SJCRH30 (cell line): Measurements from ENCODE around the gene GALNT7. TPM values are rescaled to one million over a fixed set of nuclear protein-coding genes. Genes with fewer than 3 reads are reported as not detected.

Experiments used
- DNase-seq, 2 experiments: peaks; one replicate each; pipeline ENCODE4 v3.0.0-alpha.2; 2015 to 2020
- H3K27ac ChIP-seq: fragments of 250-450 bp; sonication (Bioruptor Pico); 2 replicates; pipeline ENCODE4 v1.5.1; 2020; ENCODE audit warnings: mild to moderate bottlenecking, moderate library complexity
- H3K27me3 ChIP-seq: fragments of 250-450 bp; sonication (Bioruptor Pico); 2 replicates; pipeline ENCODE4 v1.5.1; 2020; ENCODE audit warnings: mild to moderate bottlenecking, moderate library complexity
- H3K36me3 ChIP-seq: fragments of 250-450 bp; sonication (Bioruptor Pico); 2 replicates; pipeline ENCODE4 v1.5.1; 2020; ENCODE audit warnings: mild to moderate bottlenecking, moderate library complexity
- H3K4me1 ChIP-seq: fragments of 250-450 bp; sonication (Bioruptor Pico); 2 replicates; pipeline ENCODE4 v1.5.1; 2020; ENCODE audit warnings: mild to moderate bottlenecking, moderate library complexity
- H3K4me3 ChIP-seq: fragments of 250-450 bp; sonication (Bioruptor Pico); 2 replicates; pipeline ENCODE4 v1.5.1; 2020; ENCODE audit warnings: mild to moderate bottlenecking, moderate library complexity
- H3K9me3 ChIP-seq: fragments of 250-450 bp; sonication (Bioruptor Pico); replicated peaks from 2 replicates; pipeline ENCODE4 v1.5.1; 2020; ENCODE audit warnings: mild to moderate bottlenecking, moderate library complexity
- total RNA-seq: library from RNA; depleted of rRNA; stranded (reverse); fragments of >200 nt; shearing (Covaris generic); gene quantifications from 2 replicates; pipeline ENCODE4 v1.2.3, GENCODE V29; 2014

GALNT7 gene
- total RNA-seq, 1 experiment from 2014 or later, result 48.4 TPM

DNA sequence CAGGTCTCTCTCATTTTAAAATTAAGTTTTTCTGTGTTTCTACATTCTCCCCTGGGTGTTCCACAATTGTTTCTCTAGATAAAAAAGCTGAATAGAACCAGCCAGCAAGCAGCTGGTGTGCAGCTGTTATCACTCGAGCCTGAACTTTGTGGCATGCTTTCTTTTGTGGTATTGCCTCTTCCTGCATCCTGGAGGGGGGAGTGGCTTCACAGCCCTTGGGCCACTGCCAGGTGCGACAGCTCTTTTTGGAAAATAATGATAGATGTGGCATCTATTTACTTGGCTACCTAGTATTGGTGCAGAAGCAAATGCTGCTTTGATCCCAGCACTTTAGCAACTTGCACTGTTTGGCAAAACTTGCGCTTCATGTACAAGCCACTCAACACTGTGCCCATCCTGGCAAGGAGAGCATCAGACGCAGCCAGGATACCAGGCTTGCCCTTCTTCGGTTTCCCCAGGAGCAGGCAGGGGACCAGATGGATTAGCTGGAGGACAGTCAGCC is 96.1 kb downstream of the GALNT7 start:
- DNase-seq, result peak; percentile 83 to 91
- Histone ChIP-seq H3K4me3 (peak overlapping the region; percentile 31), H3K27me3 (no peaks in the 10 kb centered on the region), H3K4me1 (peaks cover 20% of the 10 kb centered on the region), H3K9me3 (no peaks in the 10 kb centered on the region), H3K36me3 (no peaks in the 10 kb centered on the region), H3K27ac (peak overlapping the region; percentile 82)

DNA sequence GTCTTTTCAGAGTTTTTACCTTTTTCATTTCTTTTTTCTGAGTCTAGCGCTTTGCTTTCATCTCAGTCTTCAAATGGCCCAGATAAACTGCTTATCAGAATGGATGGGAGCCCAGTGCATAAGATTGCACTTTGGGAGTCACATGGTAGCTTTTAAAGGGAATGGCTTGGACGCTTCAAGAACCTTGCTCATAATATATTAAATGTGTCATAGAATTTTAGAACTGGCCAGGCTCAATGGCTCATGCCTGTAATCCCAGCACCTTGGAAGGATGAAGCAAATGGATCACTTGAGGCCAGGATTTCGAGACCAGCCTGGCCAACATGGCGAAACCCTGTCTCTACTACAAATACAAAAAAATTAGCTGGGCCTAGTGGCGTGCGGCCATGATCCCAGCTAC is 97.1 kb downstream of the GALNT7 start:
- Histone ChIP-seq H3K36me3 (no peaks in the 10 kb centered on the region), H3K4me1 (peaks cover 21% of the 10 kb centered on the region), H3K27me3 (no peaks in the 10 kb centered on the region), H3K4me3 (no peak overlapping the region), H3K27ac (no peak overlapping the region), H3K9me3 (no peaks in the 10 kb centered on the region)
- no peak for DNase-seq

DNA sequence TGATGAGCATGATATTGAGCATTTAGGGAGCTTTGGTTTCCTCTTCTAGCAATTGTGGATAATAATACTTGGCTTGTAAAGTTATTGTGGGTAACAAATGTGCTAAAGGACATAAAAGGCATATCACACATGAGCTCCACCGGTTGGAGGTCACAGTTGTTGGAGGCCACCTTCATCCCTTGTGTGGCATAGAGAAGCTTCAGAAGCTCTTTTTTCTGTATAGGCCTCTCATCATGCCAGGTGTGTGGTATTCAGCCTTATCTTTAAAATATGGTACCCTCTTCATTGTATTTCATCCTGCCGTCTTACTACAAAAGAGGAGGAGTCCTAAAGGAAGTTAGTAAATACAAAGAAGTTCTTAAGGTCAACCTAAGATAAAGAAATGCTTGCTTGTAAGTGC is 99.1 kb downstream of the GALNT7 start:
- no peaks in the 10 kb centered on the region for H3K36me3 ChIP-seq
- DNase-seq, result no peak
- no peaks in the 10 kb centered on the region for H3K9me3 ChIP-seq
- peaks cover 25% of the 10 kb centered on the region for H3K4me1 ChIP-seq
- no peaks in the 10 kb centered on the region for H3K27me3 ChIP-seq
- H3K4me3 ChIP-seq, result no peak overlapping the region
- no peak overlapping the region for H3K27ac ChIP-seq

DNA sequence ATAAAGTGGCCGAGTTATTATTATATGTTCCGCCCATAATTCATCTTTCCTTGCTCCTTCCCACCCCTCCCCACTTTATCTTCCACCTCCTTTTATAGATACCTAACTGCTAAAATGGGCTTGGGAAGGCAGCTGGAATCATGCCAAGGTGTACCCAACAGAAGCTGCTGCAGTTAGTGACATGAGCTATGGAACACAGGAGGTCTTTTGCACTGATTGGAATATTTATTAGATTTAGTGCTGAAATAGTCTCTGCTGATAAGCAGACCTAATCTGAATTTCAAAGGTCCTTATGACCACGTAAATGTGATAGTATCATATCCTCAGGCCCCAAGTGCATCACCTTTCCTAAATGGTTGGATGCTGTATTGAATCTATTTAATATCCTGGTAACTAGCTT is 100.7 kb downstream of the GALNT7 start:
- peaks cover 14% of the 10 kb centered on the region for H3K4me1 ChIP-seq
- no peak overlapping the region for H3K4me3 ChIP-seq
- DNase-seq, result no peak
- H3K36me3 ChIP-seq, result no peaks in the 10 kb centered on the region
- H3K9me3 ChIP-seq, result no peaks in the 10 kb centered on the region
- H3K27me3 ChIP-seq, result no peaks in the 10 kb centered on the region
- H3K27ac ChIP-seq, result no peak overlapping the region

DNA sequence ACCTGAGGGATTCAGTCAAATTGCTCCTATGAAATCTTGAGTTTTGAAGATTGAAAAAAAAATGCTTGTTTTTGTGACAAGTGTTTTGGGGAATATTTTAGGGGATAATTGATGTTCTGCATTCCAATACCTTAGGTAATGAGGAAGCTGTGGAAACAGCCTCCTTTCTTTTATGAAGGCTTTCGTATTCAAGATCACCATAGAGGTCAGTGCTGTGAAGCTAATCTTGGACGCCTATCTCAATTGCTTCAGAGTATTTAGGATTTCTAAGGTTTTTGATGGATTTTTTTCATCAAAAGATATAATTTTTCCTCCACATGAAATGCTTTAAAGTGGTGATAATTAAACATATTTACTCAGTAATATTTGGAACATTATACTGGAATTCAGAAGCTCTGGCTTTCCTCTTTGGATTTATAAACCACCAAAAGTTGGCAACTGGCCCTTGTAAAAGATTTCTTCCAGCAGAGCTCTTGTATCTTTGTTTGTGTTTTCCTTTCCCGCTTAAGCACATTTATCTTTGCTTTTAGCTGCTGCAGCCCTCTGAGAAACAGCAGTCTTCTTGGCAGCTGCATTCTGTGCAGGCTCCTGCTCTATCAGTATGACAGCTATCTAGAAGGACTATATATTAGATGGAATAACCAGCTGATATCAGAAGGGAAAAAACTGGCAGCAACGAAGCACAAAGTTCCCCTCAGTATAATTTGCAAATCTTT is 101.9 kb downstream of the GALNT7 start:
- H3K27me3 ChIP-seq, result no peaks in the 10 kb centered on the region
- peaks cover 5% of the 10 kb centered on the region for H3K4me1 ChIP-seq
- H3K36me3 ChIP-seq, result no peaks in the 10 kb centered on the region
- no peak overlapping the region for H3K4me3 ChIP-seq
- peak; percentile 27 to 58 for DNase-seq
- H3K9me3 ChIP-seq, result no peaks in the 10 kb centered on the region
- no peak overlapping the region for H3K27ac ChIP-seq

DNA sequence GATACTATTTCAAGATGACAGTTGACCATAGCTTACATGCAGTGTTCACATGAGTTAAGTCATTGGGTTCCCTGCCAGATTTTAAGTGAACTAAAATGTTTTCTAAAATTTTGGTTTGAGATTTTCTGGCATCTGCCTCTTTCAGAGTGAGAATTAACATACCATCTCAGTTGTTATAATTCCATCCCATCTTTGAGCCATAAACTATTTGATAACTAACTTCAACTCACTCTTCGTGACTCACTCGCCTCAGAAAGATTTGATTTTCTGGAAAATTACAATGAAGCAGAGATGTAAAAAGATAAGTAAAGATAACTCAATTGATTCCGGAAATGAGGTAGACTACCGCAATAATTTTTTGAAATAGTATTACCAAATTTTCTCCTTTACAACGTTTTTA is 103.7 kb downstream of the GALNT7 start:
- Histone ChIP-seq H3K4me1 (peaks cover 5% of the 10 kb centered on the region), H3K36me3 (no peaks in the 10 kb centered on the region), H3K27me3 (no peaks in the 10 kb centered on the region), H3K4me3 (no peak overlapping the region), H3K27ac (no peak overlapping the region), H3K9me3 (no peaks in the 10 kb centered on the region)
- DNase-seq, result no peak

DNA sequence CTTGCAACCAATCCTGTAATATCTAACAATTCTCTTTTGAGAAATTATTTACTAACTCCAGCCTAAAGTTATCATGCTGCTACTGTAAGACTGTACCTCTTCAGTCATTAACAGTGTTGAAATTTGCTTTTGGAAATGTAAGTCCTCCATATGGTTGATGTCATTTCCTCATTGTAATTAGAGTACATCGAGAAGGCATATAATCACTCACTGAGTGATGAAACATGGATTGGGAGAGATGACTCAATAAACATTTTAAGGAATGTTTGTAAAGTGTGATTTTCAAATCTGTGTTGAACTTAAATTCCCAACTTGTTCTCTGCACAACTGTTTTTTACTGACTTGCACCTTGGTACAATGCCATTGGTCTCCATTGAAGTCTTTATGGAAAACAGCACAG is 104.4 kb downstream of the GALNT7 start:
- Histone ChIP-seq H3K27ac (no peak overlapping the region), H3K4me1 (peaks cover 5% of the 10 kb centered on the region), H3K36me3 (no peaks in the 10 kb centered on the region), H3K27me3 (no peaks in the 10 kb centered on the region), H3K9me3 (no peaks in the 10 kb centered on the region), H3K4me3 (no peak overlapping the region)
- DNase-seq, result no peak

DNA sequence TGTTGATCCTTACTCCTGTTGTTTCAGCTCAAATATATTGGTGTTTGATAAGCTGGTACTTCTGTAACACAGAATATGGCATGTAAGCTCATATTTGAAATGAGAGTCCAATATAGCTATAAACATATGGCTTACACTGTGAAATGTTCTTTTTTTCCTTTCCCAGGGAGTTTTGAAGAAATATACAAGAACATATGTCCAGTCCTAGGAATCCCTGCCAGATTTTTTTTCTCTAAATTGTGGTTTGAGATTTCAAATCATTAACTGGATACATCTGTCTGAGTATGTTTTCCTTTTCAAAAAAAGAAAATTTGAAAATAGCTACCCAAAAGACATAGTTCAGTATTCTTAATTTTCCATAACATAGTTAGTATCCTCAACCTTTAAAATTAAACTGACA is 105.3 kb downstream of the GALNT7 start:
- no peaks in the 10 kb centered on the region for H3K27me3 ChIP-seq
- no peaks in the 10 kb centered on the region for H3K36me3 ChIP-seq
- no peaks in the 10 kb centered on the region for H3K9me3 ChIP-seq
- no peak overlapping the region for H3K4me3 ChIP-seq
- DNase-seq, result no peak
- H3K4me1 ChIP-seq, result peaks cover 5% of the 10 kb centered on the region
- H3K27ac ChIP-seq, result no peak overlapping the region

DNA sequence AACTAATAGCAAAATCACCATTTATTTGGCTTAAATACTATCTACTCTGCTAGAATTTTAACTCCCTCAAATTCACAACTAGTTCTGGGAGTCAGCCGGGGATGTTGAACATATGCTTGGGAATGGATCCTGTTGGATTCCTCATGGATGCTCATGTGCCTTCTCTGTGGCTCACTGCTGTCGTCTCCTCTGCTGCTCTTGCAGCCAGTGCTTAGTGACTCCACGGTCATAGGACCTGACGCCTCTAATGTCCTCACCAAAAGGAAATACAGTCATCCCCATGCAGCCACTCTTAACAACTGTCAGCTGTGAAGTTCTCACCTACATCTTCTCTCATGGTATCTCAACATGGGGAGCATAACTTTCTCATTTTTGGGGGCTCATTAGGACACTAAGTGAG is 106.1 kb downstream of the GALNT7 start:
- H3K27ac ChIP-seq, result no peak overlapping the region
- H3K4me3 ChIP-seq, result no peak overlapping the region
- H3K36me3 ChIP-seq, result no peaks in the 10 kb centered on the region
- no peaks in the 10 kb centered on the region for H3K9me3 ChIP-seq
- H3K27me3 ChIP-seq, result no peaks in the 10 kb centered on the region
- no peak for DNase-seq
- peaks cover 5% of the 10 kb centered on the region for H3K4me1 ChIP-seq

- peaks cover 5% of the 10 kb centered on the region for H3K4me1 ChIP-seq
- no peak overlapping the region for H3K4me3 ChIP-seq
- H3K9me3 ChIP-seq, result no peaks in the 10 kb centered on the region
- no peak for DNase-seq
- no peaks in the 10 kb centered on the region for H3K27me3 ChIP-seq
- no peak overlapping the region for H3K27ac ChIP-seq
- no peaks in the 10 kb centered on the region for H3K36me3 ChIP-seq
Measured at GRCh38 chr4:173275150-173275549, 106.5 kb downstream of the GALNT7 start.

GRCh38 chr4:173277340-173277739 is 108.7 kb downstream of the GALNT7 start:
- Histone ChIP-seq H3K4me1 (no peaks in the 10 kb centered on the region), H3K9me3 (no peaks in the 10 kb centered on the region), H3K4me3 (no peak overlapping the region), H3K27me3 (no peaks in the 10 kb centered on the region), H3K27ac (no peak overlapping the region), H3K36me3 (no peaks in the 10 kb centered on the region)
- no peak for DNase-seq

DNA sequence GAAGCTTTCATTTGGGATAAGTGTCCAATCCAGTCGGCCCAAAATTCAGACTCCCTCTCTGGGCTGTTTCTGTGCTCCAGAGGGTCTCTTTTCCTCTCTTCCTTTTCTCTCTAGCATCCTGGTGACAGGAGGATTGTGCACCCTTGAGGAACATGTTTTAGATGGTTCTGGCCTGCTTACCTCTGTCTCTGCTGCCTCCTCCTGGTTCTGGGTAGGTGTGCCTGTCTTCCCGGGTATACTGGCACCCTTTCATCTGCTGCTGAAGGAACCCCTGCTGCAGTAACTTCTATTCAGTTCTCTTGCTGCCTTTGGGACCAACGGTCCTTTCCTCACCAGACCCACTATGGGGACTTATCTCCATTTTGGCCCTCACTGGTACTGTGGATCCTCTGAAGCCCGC is 112.4 kb downstream of the GALNT7 start:
- Histone ChIP-seq H3K27ac (no peak overlapping the region), H3K9me3 (no peaks in the 10 kb centered on the region), H3K27me3 (no peaks in the 10 kb centered on the region), H3K36me3 (no peaks in the 10 kb centered on the region), H3K4me3 (no peak overlapping the region), H3K4me1 (no peaks in the 10 kb centered on the region)
- no peak for DNase-seq

DNA sequence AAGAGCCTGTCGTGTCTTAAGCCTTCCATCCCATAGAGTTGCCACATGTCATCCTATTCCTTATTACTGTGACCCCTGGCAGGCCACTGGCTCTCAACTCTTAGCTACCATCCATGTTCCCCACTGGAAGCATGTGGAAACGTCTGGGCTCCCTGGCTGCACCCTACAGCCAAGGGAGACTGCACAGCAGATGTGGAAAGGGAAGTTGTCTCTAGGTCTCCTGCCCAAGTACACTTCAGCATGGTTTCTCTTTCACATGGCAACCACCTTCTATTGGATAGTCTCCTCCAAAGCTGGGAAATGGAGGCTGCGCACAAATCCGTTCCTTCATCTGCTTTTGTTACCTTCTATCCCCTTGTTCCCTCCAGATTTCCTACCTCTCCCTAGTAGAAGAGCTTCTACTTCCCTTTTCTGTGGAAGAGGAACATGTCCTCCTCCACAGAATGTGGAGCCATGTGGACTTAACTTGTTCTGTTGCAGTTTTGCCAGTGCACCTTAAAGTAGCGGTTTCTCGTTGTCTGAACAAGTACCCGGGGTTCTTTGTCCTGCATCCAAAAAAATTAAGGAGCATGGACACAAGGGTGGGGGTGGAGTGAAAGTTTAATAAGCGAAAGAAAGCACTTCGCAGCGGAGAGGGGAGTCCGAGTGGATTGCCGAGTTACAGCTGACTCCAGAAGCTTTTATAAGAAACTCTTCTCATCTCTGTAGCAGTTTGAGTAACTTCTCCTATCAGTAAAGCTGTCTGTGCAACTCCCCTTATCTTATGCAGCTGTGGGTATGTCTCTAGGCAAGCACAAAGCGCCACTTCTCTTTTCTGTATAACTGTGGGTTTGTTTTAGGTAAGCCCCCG is 113.0 kb downstream of the GALNT7 start:
- H3K27me3 ChIP-seq, result no peaks in the 10 kb centered on the region
- no peaks in the 10 kb centered on the region for H3K9me3 ChIP-seq
- H3K4me1 ChIP-seq, result no peaks in the 10 kb centered on the region
- no peak overlapping the region for H3K4me3 ChIP-seq
- no peak overlapping the region for H3K27ac ChIP-seq
- no peaks in the 10 kb centered on the region for H3K36me3 ChIP-seq
- no peak for DNase-seq

- H3K4me1 ChIP-seq, result no peaks in the 10 kb centered on the region
- no peaks in the 10 kb centered on the region for H3K27me3 ChIP-seq
- no peaks in the 10 kb centered on the region; the same call in 1 of the 2 replicates for H3K9me3 ChIP-seq
- no peak overlapping the region for H3K4me3 ChIP-seq
- no peaks in the 10 kb centered on the region for H3K36me3 ChIP-seq
- H3K27ac ChIP-seq, result no peak overlapping the region
- no peak for DNase-seq
Measured at GRCh38 chr4:173282256-173282562, 113.6 kb downstream of the GALNT7 start.

DNA sequence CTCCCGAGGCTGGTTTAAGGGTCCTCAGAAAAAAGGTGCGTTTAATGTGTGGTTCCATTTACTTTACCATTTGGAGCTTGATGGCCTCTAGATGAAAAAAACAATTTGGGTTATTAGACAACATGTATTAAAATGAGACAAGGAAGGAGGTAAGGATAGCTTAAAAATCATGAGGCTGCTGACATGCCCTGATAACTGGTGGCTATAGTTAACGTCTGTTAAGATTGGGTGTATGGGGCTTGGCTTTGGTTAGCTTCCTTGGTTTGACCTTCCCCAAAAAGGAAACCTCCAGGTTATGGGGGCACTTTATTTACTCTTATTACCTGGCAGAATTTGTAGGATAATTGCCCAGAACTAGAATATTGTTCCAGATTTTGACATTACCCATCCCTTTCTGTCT is 114.0 kb downstream of the GALNT7 start:
- Histone ChIP-seq H3K4me3 (no peak overlapping the region), H3K9me3 (no peaks in the 10 kb centered on the region; the same call in 1 of the 2 replicates), H3K27me3 (no peaks in the 10 kb centered on the region), H3K36me3 (no peaks in the 10 kb centered on the region), H3K4me1 (no peaks in the 10 kb centered on the region), H3K27ac (no peak overlapping the region)
- no peak for DNase-seq
